GM23338 (cell line): ENCODE measurements around the gene JAG2. TPM values are rescaled to one million over a fixed set of nuclear protein-coding genes. Genes with fewer than 3 reads are reported as not detected.

Source experiments
- ATAC-seq: fragments of 200-7000 bp; cut with Tn5 transposase; 3 replicates; pipeline ENCODE4 v1.9.1; 2020
- DNase-seq: peaks from one replicate; pipeline ENCODE4 v3.0.0-alpha.2; 2015; ENCODE audit warnings: low spot score
- H2AFZ ChIP-seq: fragments of 200-600 bp; sonication (generic); 2 replicates; pipeline ENCODE4 v1.8.0; 2016; ENCODE audit warnings: antibody characterized with exemption, mild to moderate bottlenecking, moderate library complexity
- H3F3A ChIP-seq: fragments of 200-600 bp; sonication (generic); replicated peaks from 2 replicates; pipeline ENCODE4 v1.8.0; 2017; ENCODE audit warnings: antibody characterized with exemption, mixed run types, low read depth
- H3K27ac ChIP-seq: fragments of 200-600 bp; sonication (generic); 2 replicates; pipeline ENCODE4 v1.6.1; 2016; ENCODE audit warnings: low read depth
- H3K27me3 ChIP-seq: fragments of 200-600 bp; sonication (generic); 2 replicates; pipeline ENCODE4 v1.8.0; 2016; ENCODE audit warnings: mild to moderate bottlenecking, mixed run types, moderate library complexity; ENCODE audit not compliant: insufficient read depth
- H3K36me3 ChIP-seq: fragments of 200-600 bp; sonication (generic); 2 replicates; pipeline ENCODE4 v1.8.0; 2016; ENCODE audit warnings: mild to moderate bottlenecking; ENCODE audit not compliant: insufficient read depth
- H3K4me1 ChIP-seq: fragments of 200-600 bp; sonication (generic); 2 replicates; pipeline ENCODE4 v1.8.0; 2016; ENCODE audit warnings: mild to moderate bottlenecking, moderate library complexity; ENCODE audit not compliant: insufficient read depth
- H3K4me2 ChIP-seq: fragments of 200-600 bp; sonication (generic); 2 replicates; pipeline ENCODE4 v1.7.1; 2017; ENCODE audit warnings: mixed run types
- H3K4me3 ChIP-seq: fragments of 200-600 bp; sonication (generic); 2 replicates; pipeline ENCODE4 v1.6.1; 2016; ENCODE audit warnings: mixed run types
- H3K79me2 ChIP-seq: fragments of 200-600 bp; sonication (generic); replicated peaks from 2 replicates; pipeline ENCODE4 v1.8.0; 2017; ENCODE audit warnings: mild to moderate bottlenecking; ENCODE audit not compliant: insufficient read depth
- H3K9me2 ChIP-seq: fragments of 200-600 bp; sonication (generic); 2 replicates; pipeline ENCODE4 v1.8.0; 2017; ENCODE audit not compliant: insufficient read depth
- H4K20me1 ChIP-seq: fragments of 200-600 bp; sonication (generic); replicated peaks from 2 replicates; pipeline ENCODE4 v1.8.0; 2017; ENCODE audit warnings: mild to moderate bottlenecking; ENCODE audit not compliant: insufficient read depth
- H3K27ac Mint-ChIP-seq: 2 replicates; pipeline ENCODE4 v1.8.0; 2020; ENCODE audit warnings: inconsistent platforms, mild to moderate bottlenecking, moderate library complexity, mixed read lengths
- H3K27me3 Mint-ChIP-seq: 3 replicates; pipeline ENCODE4 v1.8.0; 2022; ENCODE audit warnings: low read depth, mild to moderate bottlenecking, moderate library complexity, mixed read lengths, inconsistent platforms; ENCODE audit not compliant: insufficient read depth, poor library complexity
- H3K36me3 Mint-ChIP-seq: 3 replicates; pipeline ENCODE4 v1.8.0; 2021; ENCODE audit warnings: low read depth, mild to moderate bottlenecking, inconsistent platforms, moderate library complexity, mixed read lengths
- H3K4me1 Mint-ChIP-seq: 3 replicates; pipeline ENCODE4 v1.8.0; 2020; ENCODE audit warnings: mild to moderate bottlenecking, inconsistent platforms, mixed read lengths
- H3K4me3 Mint-ChIP-seq: 3 replicates; pipeline ENCODE4 v1.8.0; 2021; ENCODE audit warnings: moderate library complexity, mild to moderate bottlenecking, inconsistent platforms, mixed read lengths
- H3K9me3 Mint-ChIP-seq: 3 replicates; pipeline ENCODE4 v1.8.0; 2020; ENCODE audit warnings: moderate library complexity, mild to moderate bottlenecking, inconsistent platforms, mixed read lengths
- CTCF ChIP-seq, 2 experiments: fragments of 200-600 bp in 1 of 2; sonication (generic) in 1 of 2; conservative IDR thresholded peaks; 2 replicates each; pipeline versions ENCODE4 v1.5.1 to v1.6.1; 2016 to 2017; ENCODE audit warnings: antibody characterized with exemption in 2 of 2, low read depth in 2 of 2, mild to moderate bottlenecking in 2 of 2, moderate library complexity in 1 of 2
- EZH2 ChIP-seq: fragments of 200-600 bp; sonication (generic); IDR thresholded peaks from one replicate; pipeline ENCODE4 v1.8.0; 2017; ENCODE audit warnings: antibody characterized with exemption, mild to moderate bottlenecking, low read depth; ENCODE audit not compliant: unreplicated experiment
- EZH2phosphoT487 ChIP-seq: fragments of 200-600 bp; sonication (generic); IDR thresholded peaks from one replicate; pipeline ENCODE4 v1.8.1; 2018; ENCODE audit warnings: antibody characterized with exemption; ENCODE audit not compliant: unreplicated experiment
- JUNB ChIP-seq: IDR thresholded peaks from one replicate; pipeline ENCODE4 v1.6.1; 2016; ENCODE audit warnings: antibody characterized with exemption; ENCODE audit not compliant: unreplicated experiment
- REST ChIP-seq: IDR thresholded peaks from one replicate; pipeline ENCODE4 v1.6.1; 2018; ENCODE audit warnings: antibody characterized with exemption; ENCODE audit not compliant: unreplicated experiment
- STAT1 ChIP-seq: IDR thresholded peaks from one replicate; pipeline ENCODE4 v1.6.1; 2016; ENCODE audit warnings: antibody characterized with exemption; ENCODE audit not compliant: unreplicated experiment
- ZNF114 ChIP-seq: fragments of 250-450 bp; sonication (Bioruptor Pico); IDR thresholded peaks from 2 replicates; pipeline ENCODE4 v1.5.0; 2020; ENCODE audit warnings: mild to moderate bottlenecking, moderate library complexity
- ZNF462 ChIP-seq: fragments of 250-450 bp; sonication (Bioruptor Pico); IDR thresholded peaks from 2 replicates; pipeline ENCODE4 v1.5.0; 2020; ENCODE audit warnings: mild to moderate bottlenecking, moderate library complexity
- polyA plus RNA-seq: library from polyadenylated mRNA; unstranded; fragments of >200 nt; fragmentation: Nextera tagmentation; extraction: Ambion mirVana; gene quantifications from 2 replicates; pipeline ENCODE4 v1.2.1, GENCODE V29; 2016
- total RNA-seq: library from RNA; depleted of rRNA; stranded (reverse); fragments of >200 nt; shearing (Covaris generic); gene quantifications from 2 replicates; pipeline ENCODE4 v1.2.3, GENCODE V29; 2014
- TF ChIP-seq, protein P1 (sequence below): IDR thresholded peaks from 2 replicates; pipeline ENCODE4 v1.6.1; 2016; ENCODE audit warnings: antibody characterized with exemption

JAG2 gene
- total and polyA plus RNA-seq, 2 experiments from 2014 or later, result 1.9 to 10.3 TPM

DNA sequence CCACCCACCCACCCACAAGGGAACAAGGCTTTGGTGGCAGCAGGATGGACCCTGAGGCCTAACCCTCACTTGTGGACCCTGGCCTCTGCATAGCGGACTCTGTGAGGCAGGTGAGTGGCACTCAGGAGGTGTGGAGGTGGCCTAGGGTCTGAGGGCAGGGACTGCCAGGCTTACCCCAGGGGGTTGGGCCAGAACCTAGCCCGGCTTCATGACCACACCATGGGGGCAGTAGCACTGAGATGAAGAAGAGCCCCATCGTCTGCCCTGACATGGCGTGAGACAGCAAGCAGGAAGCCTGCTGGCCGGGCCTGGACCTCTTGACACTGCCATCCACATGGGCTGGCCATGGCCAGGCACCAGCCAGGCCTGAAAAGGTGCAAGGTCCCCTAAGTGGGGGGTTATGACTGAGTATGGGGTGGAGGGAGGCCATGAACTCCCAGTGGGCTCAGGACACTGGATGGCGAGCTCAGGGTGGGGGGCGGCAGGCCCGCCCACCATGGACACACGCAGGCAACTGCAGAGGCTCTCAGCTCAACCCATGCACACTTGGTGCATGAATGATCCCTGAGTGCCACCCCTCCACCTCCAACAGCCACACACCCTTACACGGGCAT, 29.3 kb downstream of the JAG2 start:
- Mint-ChIP-seq H3K4me1 (no peaks in the 10 kb centered on the region; the same call in 2 of the 3 replicates), H3K27ac (no peak overlapping the region), H3K4me3 (no peak overlapping the region), H3K36me3 (peaks cover 9% of the 10 kb centered on the region; the same call in 2 of the 3 replicates), H3K27me3 (peaks cover 9% of the 10 kb centered on the region), H3K9me3 (peaks cover 19% of the 10 kb centered on the region)
- Histone ChIP-seq H3K36me3 (no peaks in the 10 kb centered on the region), H2AFZ (no peak overlapping the region), H3K27ac (no peak overlapping the region), H3K27me3 (no peaks in the 10 kb centered on the region), H3K4me2 (no peak overlapping the region), H3K9me2 (no peaks in the 10 kb centered on the region), H4K20me1 (no peaks in the 10 kb centered on the region), H3K4me1 (no peaks in the 10 kb centered on the region), H3K4me3 (no peak overlapping the region), H3K79me2 (no peaks in the 10 kb centered on the region), H3F3A (no peaks in the 10 kb centered on the region)
- no peak for TF ChIP-seq EZH2
- no peak for TF ChIP-seq ZNF462 (CRISPR knock-in tag)
- no peak for TF ChIP-seq CTCF (conservative IDR thresholded peaks at IDR 0.05; ENCODE audit: low read depth in 2 of 2)
- no peak for TF ChIP-seq JUNB
- no peak for TF ChIP-seq ZNF114
- TF ChIP-seq, protein P1, sequence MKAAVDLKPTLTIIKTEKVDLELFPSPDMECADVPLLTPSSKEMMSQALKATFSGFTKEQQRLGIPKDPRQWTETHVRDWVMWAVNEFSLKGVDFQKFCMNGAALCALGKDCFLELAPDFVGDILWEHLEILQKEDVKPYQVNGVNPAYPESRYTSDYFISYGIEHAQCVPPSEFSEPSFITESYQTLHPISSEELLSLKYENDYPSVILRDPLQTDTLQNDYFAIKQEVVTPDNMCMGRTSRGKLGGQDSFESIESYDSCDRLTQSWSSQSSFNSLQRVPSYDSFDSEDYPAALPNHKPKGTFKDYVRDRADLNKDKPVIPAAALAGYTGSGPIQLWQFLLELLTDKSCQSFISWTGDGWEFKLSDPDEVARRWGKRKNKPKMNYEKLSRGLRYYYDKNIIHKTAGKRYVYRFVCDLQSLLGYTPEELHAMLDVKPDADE, result no peak
- TF ChIP-seq REST, result no peak
- TF ChIP-seq STAT1, result no peak
- no peak for TF ChIP-seq EZH2phosphoT487
- DNase-seq, result no peak
- ATAC-seq, result no peak
